Panc1 (cell line): ENCODE results near the gene PPP4R1. TPM values are rescaled to one million over a fixed set of nuclear protein-coding genes. Genes with fewer than 3 reads are reported as not detected.

Experiments used
- ATAC-seq: fragments of 200-7000 bp; cut with Tn5 transposase; 2 replicates; pipeline ENCODE4 v1.9.1; 2020; ENCODE audit warnings: mild to moderate bottlenecking, moderate library complexity
- BruUV-seq: library from RNA; stranded (reverse); fragments of 400-500 nt; replicated peaks from 2 replicates; lab custom pipeline; 2021; lab: Mats Ljungman, UMichigan
- CTCF ChIA-PET: fragments of 300-600 bp; sonication (Branson Sonifier 250); formaldehyde crosslinking; loops from one replicate; lab custom pipeline; 2022; ENCODE audit warnings: antibody characterized with exemption; lab: Charles Lee
- POLR2A ChIA-PET: fragments of 300-600 bp; sonication (Branson Sonifier 250); formaldehyde crosslinking; loops from one replicate; lab custom pipeline; 2022; ENCODE audit warnings: antibody characterized with exemption; lab: Charles Lee
- DNase-seq: peaks from one replicate; pipeline ENCODE4 v3.0.0-alpha.2; 2010; ENCODE audit warnings: low read depth, low spot score
- H3K27ac ChIP-seq: 2 replicates; pipeline ENCODE4 v1.5.1; 2011; ENCODE audit warnings: mild to moderate bottlenecking, low read length, inconsistent platforms
- H3K27me3 ChIP-seq: fragments of 200-500 bp; sonication (Bioruptor generic); 2 replicates; pipeline ENCODE4 v1.6.0; 2014; ENCODE audit warnings: low read length, inconsistent platforms; ENCODE audit not compliant: control insufficient read depth, insufficient read depth
- H3K36me3 ChIP-seq: fragments of 200-500 bp; sonication (Bioruptor generic); 2 replicates; pipeline ENCODE4 v1.5.1; 2014; ENCODE audit warnings: inconsistent platforms, mild to moderate bottlenecking, low read length, moderate library complexity; ENCODE audit not compliant: control insufficient read depth, insufficient read depth
- H3K4me1 ChIP-seq: 2 replicates; pipeline ENCODE4 v1.5.1; 2011; ENCODE audit warnings: inconsistent platforms, mild to moderate bottlenecking, low read length, moderate library complexity; ENCODE audit not compliant: control insufficient read depth, insufficient read depth
- H3K4me3 ChIP-seq, 2 experiments: 2 replicates each; pipeline ENCODE4 v1.5.1; 2011 to 2012; ENCODE audit warnings: low read depth in 2 of 2, low read length in 2 of 2, mild to moderate bottlenecking in 2 of 2, inconsistent platforms in 1 of 2, moderate library complexity in 1 of 2
- H3K9me3 ChIP-seq: fragments of 200-500 bp; sonication (Bioruptor generic); 2 replicates; pipeline ENCODE4 v1.5.1; 2014; ENCODE audit warnings: low read depth, mild to moderate bottlenecking, inconsistent platforms, low read length, moderate library complexity; ENCODE audit not compliant: control insufficient read depth, insufficient read depth
- POLR2AphosphoS5 ChIP-seq: IDR thresholded peaks from 2 replicates; pipeline ENCODE4 v1.6.1; 2012; ENCODE audit warnings: mild to moderate bottlenecking, low read depth, low read length, moderate library complexity
- SIN3A ChIP-seq: IDR thresholded peaks from 2 replicates; pipeline ENCODE4 v1.6.1; 2012; ENCODE audit warnings: low read depth, mild to moderate bottlenecking, low read length, moderate library complexity, borderline replicate concordance; ENCODE audit not compliant: insufficient read depth
- TCF7L2 ChIP-seq: IDR thresholded peaks from 2 replicates; pipeline ENCODE4 v1.6.1; 2011; ENCODE audit warnings: mild to moderate bottlenecking, low read depth, low read length, inconsistent platforms
- in situ Hi-C: cut with HindIII; loops from 2 replicates; pipeline ENCODE4 v1.10.0; 2016; ENCODE audit warnings: low sequenced_read_pairs, low pct_unique_long_range_greater_than_20kb
- intact Hi-C: fragments of 100-400 bp; cut with micrococcal nuclease; formaldehyde crosslinking; loops from one replicate; pipeline ENCODE4 v1.10.0; 2022; ENCODE audit not compliant: unreplicated experiment
- total RNA-seq: library from RNA; stranded (reverse); gene quantifications from one replicate; pipeline ENCODE4 v1.2.1, GENCODE V29; 2021; ENCODE audit not compliant: unreplicated experiment
- TF ChIP-seq, protein P1 (sequence below): fragments of 450-650 bp; IDR thresholded peaks from 2 replicates; pipeline ENCODE4 v1.5.1; 2017; ENCODE audit warnings: mild to moderate bottlenecking
- TF ChIP-seq, protein P2 (sequence below), 2 experiments: IDR thresholded peaks; 2 replicates each; pipeline ENCODE4 v1.6.1; 2011 to 2012; ENCODE audit warnings: low read depth in 2 of 2, control low read depth in 1 of 2, low read length in 1 of 2, mild to moderate bottlenecking in 1 of 2, moderate library complexity in 1 of 2; ENCODE audit not compliant: insufficient read depth in 1 of 2

PPP4R1 gene
- total RNA-seq, 1 experiment from 2014 or later = 80.6 TPM

DNA sequence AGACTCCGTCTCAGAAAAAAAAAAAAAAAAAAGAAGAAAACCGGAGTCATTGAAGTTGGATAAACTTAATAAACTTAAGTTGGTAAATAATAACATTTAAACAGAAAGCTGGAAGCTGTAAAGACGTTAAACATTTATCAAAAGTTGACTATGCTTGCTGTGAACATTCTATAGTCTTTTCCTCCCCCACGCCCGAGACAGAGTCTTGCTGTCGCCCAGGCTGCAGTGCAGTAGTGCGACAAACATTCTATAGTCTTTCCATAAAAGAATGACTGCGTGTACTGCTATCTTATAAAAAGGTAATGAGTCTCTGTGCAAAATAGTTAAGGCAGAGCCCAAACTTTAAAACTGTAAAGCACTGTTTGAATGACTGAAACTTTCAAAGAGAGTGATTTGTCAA lies 45.2 kb downstream of the PPP4R1 start:
- Histone ChIP-seq H3K4me1 (no peaks in the 10 kb centered on the region), H3K9me3 (no peaks in the 10 kb centered on the region), H3K4me3 (no peak overlapping the region), H3K27ac (no peak overlapping the region), H3K27me3 (no peaks in the 10 kb centered on the region), H3K36me3 (peaks cover 7% of the 10 kb centered on the region; the same call in 1 of the 2 replicates)
- no peak for DNase-seq
- in situ Hi-C loops = no loop called here
- ATAC-seq = no peak
- intact Hi-C loops = no loop called here
- no peak for TF ChIP-seq POLR2AphosphoS5
- TF ChIP-seq SIN3A = no peak
- TF ChIP-seq, protein P1, sequence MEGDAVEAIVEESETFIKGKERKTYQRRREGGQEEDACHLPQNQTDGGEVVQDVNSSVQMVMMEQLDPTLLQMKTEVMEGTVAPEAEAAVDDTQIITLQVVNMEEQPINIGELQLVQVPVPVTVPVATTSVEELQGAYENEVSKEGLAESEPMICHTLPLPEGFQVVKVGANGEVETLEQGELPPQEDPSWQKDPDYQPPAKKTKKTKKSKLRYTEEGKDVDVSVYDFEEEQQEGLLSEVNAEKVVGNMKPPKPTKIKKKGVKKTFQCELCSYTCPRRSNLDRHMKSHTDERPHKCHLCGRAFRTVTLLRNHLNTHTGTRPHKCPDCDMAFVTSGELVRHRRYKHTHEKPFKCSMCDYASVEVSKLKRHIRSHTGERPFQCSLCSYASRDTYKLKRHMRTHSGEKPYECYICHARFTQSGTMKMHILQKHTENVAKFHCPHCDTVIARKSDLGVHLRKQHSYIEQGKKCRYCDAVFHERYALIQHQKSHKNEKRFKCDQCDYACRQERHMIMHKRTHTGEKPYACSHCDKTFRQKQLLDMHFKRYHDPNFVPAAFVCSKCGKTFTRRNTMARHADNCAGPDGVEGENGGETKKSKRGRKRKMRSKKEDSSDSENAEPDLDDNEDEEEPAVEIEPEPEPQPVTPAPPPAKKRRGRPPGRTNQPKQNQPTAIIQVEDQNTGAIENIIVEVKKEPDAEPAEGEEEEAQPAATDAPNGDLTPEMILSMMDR = no peak
- TF ChIP-seq, protein P2, sequence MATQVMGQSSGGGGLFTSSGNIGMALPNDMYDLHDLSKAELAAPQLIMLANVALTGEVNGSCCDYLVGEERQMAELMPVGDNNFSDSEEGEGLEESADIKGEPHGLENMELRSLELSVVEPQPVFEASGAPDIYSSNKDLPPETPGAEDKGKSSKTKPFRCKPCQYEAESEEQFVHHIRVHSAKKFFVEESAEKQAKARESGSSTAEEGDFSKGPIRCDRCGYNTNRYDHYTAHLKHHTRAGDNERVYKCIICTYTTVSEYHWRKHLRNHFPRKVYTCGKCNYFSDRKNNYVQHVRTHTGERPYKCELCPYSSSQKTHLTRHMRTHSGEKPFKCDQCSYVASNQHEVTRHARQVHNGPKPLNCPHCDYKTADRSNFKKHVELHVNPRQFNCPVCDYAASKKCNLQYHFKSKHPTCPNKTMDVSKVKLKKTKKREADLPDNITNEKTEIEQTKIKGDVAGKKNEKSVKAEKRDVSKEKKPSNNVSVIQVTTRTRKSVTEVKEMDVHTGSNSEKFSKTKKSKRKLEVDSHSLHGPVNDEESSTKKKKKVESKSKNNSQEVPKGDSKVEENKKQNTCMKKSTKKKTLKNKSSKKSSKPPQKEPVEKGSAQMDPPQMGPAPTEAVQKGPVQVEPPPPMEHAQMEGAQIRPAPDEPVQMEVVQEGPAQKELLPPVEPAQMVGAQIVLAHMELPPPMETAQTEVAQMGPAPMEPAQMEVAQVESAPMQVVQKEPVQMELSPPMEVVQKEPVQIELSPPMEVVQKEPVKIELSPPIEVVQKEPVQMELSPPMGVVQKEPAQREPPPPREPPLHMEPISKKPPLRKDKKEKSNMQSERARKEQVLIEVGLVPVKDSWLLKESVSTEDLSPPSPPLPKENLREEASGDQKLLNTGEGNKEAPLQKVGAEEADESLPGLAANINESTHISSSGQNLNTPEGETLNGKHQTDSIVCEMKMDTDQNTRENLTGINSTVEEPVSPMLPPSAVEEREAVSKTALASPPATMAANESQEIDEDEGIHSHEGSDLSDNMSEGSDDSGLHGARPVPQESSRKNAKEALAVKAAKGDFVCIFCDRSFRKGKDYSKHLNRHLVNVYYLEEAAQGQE (IDR thresholded peaks at IDR 0.05; ENCODE audit: insufficient read depth in 1 of 2, low read depth in 2 of 2, low read length in 1 of 2) = no peak
- TF ChIP-seq TCF7L2 = no peak
- BruUV-seq = no TSS peak
- POLR2A ChIA-PET = no interaction called here
- CTCF ChIA-PET = no interaction called here

DNA sequence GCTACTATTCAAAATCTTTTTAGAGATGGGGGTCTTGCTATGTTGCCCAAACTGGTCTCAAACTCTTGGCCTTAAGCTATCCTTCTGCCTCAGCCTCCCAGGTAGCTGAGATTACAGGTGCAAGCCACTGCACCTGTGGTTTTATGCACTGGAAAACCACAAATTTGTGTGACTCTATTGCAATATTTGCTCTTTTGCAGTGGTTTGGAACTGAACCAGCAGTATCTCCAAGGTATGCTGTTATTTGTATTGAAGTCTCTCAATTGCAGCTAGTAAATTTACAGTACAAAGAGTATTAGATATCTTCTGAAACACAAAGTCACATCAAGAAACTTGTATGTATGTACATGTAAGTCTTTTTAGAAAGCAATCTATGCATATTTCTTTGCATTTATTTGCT lies 46.2 kb downstream of the PPP4R1 start:
- no TSS peak for BruUV-seq
- POLR2A ChIA-PET = no interaction called here
- in situ Hi-C loops = no loop called here
- no peaks in the 10 kb centered on the region for H3K4me1 ChIP-seq
- H3K27ac ChIP-seq = no peak overlapping the region
- no peak for ATAC-seq
- DNase-seq = no peak
- intact Hi-C loops = no loop called here
- CTCF ChIA-PET = no interaction called here
- H3K4me3 ChIP-seq = no peak overlapping the region
- H3K36me3 ChIP-seq = peaks cover 12% of the 10 kb centered on the region; the same call in 1 of the 2 replicates
- TF ChIP-seq, protein P2 (IDR thresholded peaks at IDR 0.05; ENCODE audit: insufficient read depth in 1 of 2, low read depth in 2 of 2, low read length in 1 of 2) = no peak
- TF ChIP-seq SIN3A (no peak), TCF7L2 (no peak), POLR2AphosphoS5 (no peak)
- TF ChIP-seq, protein P1 = no peak
- no peaks in the 10 kb centered on the region for H3K27me3 ChIP-seq
- no peaks in the 10 kb centered on the region for H3K9me3 ChIP-seq
